ENCODE data around the gene SMURF1. TPM values are rescaled to one million over a fixed set of nuclear protein-coding genes. Genes with fewer than 3 reads are reported as not detected.
A peak's percentile ranks its signal among the peaks of the same experiment; 100 is the strongest.

Gene SMURF1
- 20.6 and 23.5 TPM in 2 replicates for total RNA-seq

DNA sequence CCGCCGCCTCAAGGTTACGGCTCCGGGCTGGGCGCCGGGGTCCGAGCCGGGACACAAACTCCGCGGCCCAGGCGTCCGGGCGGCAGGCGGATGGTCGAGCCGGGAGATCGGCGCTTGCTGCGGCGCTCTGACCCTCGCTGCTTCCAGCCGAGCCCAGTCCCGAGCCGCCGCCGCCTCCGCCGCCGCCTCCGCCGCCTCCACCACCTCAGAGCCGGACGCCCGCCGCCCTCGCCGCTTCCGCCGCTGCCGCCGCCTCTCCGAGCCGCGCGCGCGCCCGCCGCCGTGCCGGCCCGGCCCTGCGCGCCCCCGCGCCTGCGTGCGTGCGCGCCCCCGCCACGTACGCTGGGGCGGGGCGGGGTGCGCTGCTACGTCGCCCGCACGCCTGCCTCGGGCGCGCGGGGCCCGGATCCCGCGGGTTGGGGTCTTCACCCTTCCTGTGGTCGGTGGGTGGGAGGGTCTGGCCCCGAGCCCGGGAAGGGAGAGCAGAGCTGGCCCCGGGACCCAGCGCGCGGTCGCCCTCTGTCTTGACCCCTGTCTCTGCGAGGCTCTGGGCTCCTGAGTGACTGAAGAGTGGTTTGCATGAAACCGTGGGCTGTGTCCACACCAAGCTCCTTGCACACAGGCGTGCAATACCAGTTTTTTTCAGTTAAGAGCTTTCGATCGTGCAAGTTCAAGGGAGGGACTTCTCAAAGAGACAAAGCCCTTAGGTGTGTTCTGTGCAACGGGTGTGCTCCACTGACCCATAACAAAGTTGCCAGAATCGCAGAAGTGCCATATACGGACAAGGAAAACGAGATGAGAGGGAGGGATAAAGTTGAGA is at the start of gene SMURF1:
TSS of gene SMURF1 (minus strand) at position 256 of the 820 bp plus-strand sequence. CDS start 328 bp downstream, outside the sequence.
- no peaks in the 10 kb centered on the region for H4K20me1 ChIP-seq (ENCODE audit: insufficient read depth, low read length)
- DNase-seq (ENCODE audit: insufficient read length, low spot score, missing footprints): peak; percentile 93
- H3K4me3 ChIP-seq (ENCODE audit: insufficient read depth, low read length): peak within 1 kb of the TSS; percentile 89
- peaks cover 32% of the 10 kb centered on the region for H3K79me2 ChIP-seq (ENCODE audit: insufficient read depth, low read length)
- no peaks in the 10 kb centered on the region for H3K27me3 ChIP-seq (ENCODE audit: insufficient read depth, low read length)
- H2AFZ ChIP-seq (ENCODE audit: low read length): peak within 1 kb of the TSS; percentile 88
- H3K9me3 ChIP-seq (ENCODE audit: low read depth, low read length): no peaks in the 10 kb centered on the region
- H3K36me3 ChIP-seq (ENCODE audit: insufficient read depth, low read length): no peaks in the 10 kb centered on the region
- H3K4me2 ChIP-seq (ENCODE audit: insufficient read depth, low read length): peak within 1 kb of the TSS; percentile 93
- peaks cover 14% of the 10 kb centered on the region for H3K4me1 ChIP-seq (ENCODE audit: insufficient read depth, low read length)
- TF ChIP-seq CTCF (IDR thresholded peaks at IDR 0.05; ENCODE audit: extremely low read depth, low read depth, low read length): no peak
- peak within 1 kb of the TSS; percentile 60 for H3K27ac ChIP-seq (ENCODE audit: low read depth, low read length)

DNA sequence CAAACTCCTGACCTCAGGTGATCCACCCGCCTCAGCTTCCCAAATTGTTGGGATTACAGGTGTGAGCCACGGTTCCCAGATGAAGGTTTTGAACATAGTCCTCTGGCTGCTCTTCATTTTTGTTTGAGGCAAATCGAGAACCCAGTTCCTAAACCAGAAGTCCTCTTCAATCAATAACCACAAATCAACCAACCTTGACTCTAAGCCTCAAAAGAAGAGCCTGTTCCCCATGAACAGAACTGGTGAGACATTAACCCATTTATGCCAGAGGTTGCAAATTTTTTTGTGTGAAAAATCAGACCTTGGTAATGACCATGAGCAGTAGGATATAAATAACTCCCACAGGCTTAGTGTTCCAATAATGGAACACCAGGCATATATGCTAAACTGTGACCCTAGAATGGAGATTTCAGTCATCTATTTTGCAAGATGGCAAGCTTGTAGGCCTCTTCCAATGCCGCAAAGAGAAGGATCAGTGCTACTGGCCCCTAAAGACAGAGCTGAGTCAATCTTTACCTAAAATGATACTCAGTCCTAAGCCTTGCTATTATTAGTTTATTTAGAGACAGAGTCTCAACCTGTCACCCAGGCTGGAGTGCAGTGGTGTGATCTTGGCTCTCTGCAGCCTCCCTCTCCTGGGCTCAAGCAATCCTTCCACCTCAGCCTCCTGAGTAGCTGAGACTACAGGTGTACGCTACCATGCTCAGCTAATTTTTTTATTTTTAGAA is 48.1 kb upstream of the SMURF1 start:
- no peaks in the 10 kb centered on the region for H3K9me3 ChIP-seq (ENCODE audit: low read depth, low read length)
- peaks cover 27% of the 10 kb centered on the region for H3K4me1 ChIP-seq (ENCODE audit: insufficient read depth, low read length)
- H3K79me2 ChIP-seq (ENCODE audit: insufficient read depth, low read length): no peaks in the 10 kb centered on the region
- no peak overlapping the region for H3K27ac ChIP-seq (ENCODE audit: low read depth, low read length)
- H3K4me2 ChIP-seq (ENCODE audit: insufficient read depth, low read length): no peak overlapping the region
- H3K36me3 ChIP-seq (ENCODE audit: insufficient read depth, low read length): no peaks in the 10 kb centered on the region
- no peak overlapping the region for H3K4me3 ChIP-seq (ENCODE audit: insufficient read depth, low read length)
- H3K27me3 ChIP-seq (ENCODE audit: insufficient read depth, low read length): peaks cover 4% of the 10 kb centered on the region
- no peak overlapping the region for H2AFZ ChIP-seq (ENCODE audit: low read length)
- DNase-seq (ENCODE audit: insufficient read length, low spot score, missing footprints): no peak
- H4K20me1 ChIP-seq (ENCODE audit: insufficient read depth, low read length): no peaks in the 10 kb centered on the region
- no peak for TF ChIP-seq CTCF (IDR thresholded peaks at IDR 0.05; ENCODE audit: extremely low read depth, low read depth, low read length)

DNA sequence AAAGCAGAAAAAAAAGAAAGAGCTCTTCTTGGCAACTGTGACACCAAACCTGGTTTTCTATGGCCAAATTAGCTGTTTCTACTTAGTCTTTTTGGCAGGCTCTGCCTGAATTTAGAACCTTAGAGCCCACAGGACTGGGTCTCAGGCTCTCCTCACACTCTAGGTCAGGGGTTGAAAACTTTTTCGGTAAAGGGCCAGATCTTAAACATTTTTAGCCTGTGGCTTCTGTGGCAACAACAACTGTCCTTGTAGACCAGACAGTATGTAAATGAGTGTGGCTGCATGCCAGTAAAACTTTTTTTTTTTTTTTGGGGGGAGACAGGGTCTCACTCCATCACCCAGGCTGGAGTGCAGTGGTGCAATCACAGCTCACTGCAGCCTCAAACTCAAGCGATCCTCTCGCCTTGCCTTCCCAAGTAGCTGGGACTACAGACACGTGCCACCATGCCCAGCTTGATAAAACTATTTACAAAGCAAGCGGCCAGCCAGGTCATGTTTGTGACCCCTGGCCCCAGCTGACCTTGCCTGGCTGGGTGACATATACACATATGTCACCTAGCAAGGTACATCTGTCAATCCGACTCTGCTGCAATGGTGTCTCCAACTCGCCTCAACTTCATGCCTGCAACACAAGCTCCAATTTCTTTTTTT is 46.6 kb upstream of the SMURF1 start:
- Histone ChIP-seq H3K4me2 (ENCODE audit: insufficient read depth, low read length) (no peak overlapping the region), H4K20me1 (ENCODE audit: insufficient read depth, low read length) (no peaks in the 10 kb centered on the region), H3K4me3 (ENCODE audit: insufficient read depth, low read length) (no peak overlapping the region), H3K9me3 (ENCODE audit: low read depth, low read length) (no peaks in the 10 kb centered on the region), H3K27me3 (ENCODE audit: insufficient read depth, low read length) (peaks cover 4% of the 10 kb centered on the region), H3K4me1 (ENCODE audit: insufficient read depth, low read length) (peaks cover 16% of the 10 kb centered on the region), H3K36me3 (ENCODE audit: insufficient read depth, low read length) (no peaks in the 10 kb centered on the region), H3K27ac (ENCODE audit: low read depth, low read length) (no peak overlapping the region), H3K79me2 (ENCODE audit: insufficient read depth, low read length) (no peaks in the 10 kb centered on the region), H2AFZ (ENCODE audit: low read length) (no peak overlapping the region)
- no peak for TF ChIP-seq CTCF (IDR thresholded peaks at IDR 0.05; ENCODE audit: extremely low read depth, low read depth, low read length)
- no peak for DNase-seq (ENCODE audit: insufficient read length, low spot score, missing footprints)
